ENCODE data around the gene CIAO3. TPM values are rescaled to one million over a fixed set of nuclear protein-coding genes. Genes with fewer than 3 reads are reported as not detected.

CIAO3 gene
- total RNA-seq, 2 experiments from 2014 or later, result 33.3 to 38.2 TPM

- Histone ChIP-seq H3K27me3 (ENCODE audit: control insufficient read depth in 1 of 2, insufficient read depth in 2 of 2, low read length in 2 of 2) (no peaks in the 10 kb centered on the region), H3K36me3 (ENCODE audit: insufficient read depth, low read length) (peaks cover 11% of the 10 kb centered on the region), H3K4me1 (ENCODE audit: insufficient read depth, low read length) (peaks cover 23% of the 10 kb centered on the region), H3K9me3 (ENCODE audit: control insufficient read depth in 1 of 2, insufficient read depth in 1 of 2, low read length in 2 of 2) (no peaks in the 10 kb centered on the region), H3K27ac (ENCODE audit: low read depth in 1 of 2, low read length in 2 of 2) (no peak overlapping the region), H3K4me3 (ENCODE audit: low read length) (peak overlapping the region; percentile 41)
- no peaks in the 10 kb centered on the region for H3K27me3 Mint-ChIP-seq
- no peak overlapping the region for H3K27ac Mint-ChIP-seq
- ChIA-PET CTCF (interaction anchor here (0.9 to 1.9 kb wide), 2 partner anchors 12 to 17 kb away, joined by 3 to 5 read pairs; partner anchors contain the start of gene CIAO3), POLR2A (interaction anchor here (0.9 to 5.0 kb wide), 4 partner anchors 10 to 33 kb away, joined by 5 to 30 read pairs (median 14); partner anchors contain the start of genes CIAO3 and METRN)
- no peaks in the 10 kb centered on the region for H3K4me1 Mint-ChIP-seq (ENCODE audit: low read depth)
- peak overlapping the region; percentile 60 for H3K4me3 Mint-ChIP-seq
- peak in 1 of 14 experiments; percentile 33 for DNase-seq
- no peaks in the 10 kb centered on the region for H3K9me3 Mint-ChIP-seq
- intact Hi-C loops (cut with DNase I, micrococcal nuclease), result loop anchor here in 1 of 2 experiments (2.0 kb wide), 1 partner anchor 14 kb away; the partner anchor contains the start of gene METRN
- ATAC-seq (ENCODE audit: poor library complexity), result no peak
- no peak for TF ChIP-seq CTCF (IDR thresholded peaks at IDR 0.05)
- peaks cover 6% of the 10 kb centered on the region for H3K36me3 Mint-ChIP-seq (ENCODE audit: low read depth)
These were observed 11.7 kb downstream of the CIAO3 start for GRCh38 chr16:728890-729744.

GRCh38 chr16:728131-728889 is 12.5 kb downstream of the CIAO3 start:
- H3K4me3 Mint-ChIP-seq, result peak overlapping the region; percentile 38
- CTCF ChIA-PET, result interaction anchor here (0.9 kb wide), 1 partner anchor 13 kb away, joined by 3 read pairs; the partner anchor contains the start of gene CIAO3
- intact Hi-C loops (cut with DNase I, micrococcal nuclease), result loop anchor here in 1 of 2 experiments (2.0 kb wide), 1 partner anchor 14 kb away; the partner anchor contains the start of gene METRN

More at GRCh38 chr16:728131-728889, 12.5 kb downstream of the CIAO3 start:
- no peaks in the 10 kb centered on the region for H3K27me3 Mint-ChIP-seq
- no peaks in the 10 kb centered on the region for H3K9me3 ChIP-seq (ENCODE audit: control insufficient read depth in 1 of 2, insufficient read depth in 1 of 2, low read length in 2 of 2)
- ATAC-seq (ENCODE audit: poor library complexity), result peak; percentile 74
- no peaks in the 10 kb centered on the region for H3K9me3 Mint-ChIP-seq
- H3K4me1 Mint-ChIP-seq (ENCODE audit: low read depth), result no peaks in the 10 kb centered on the region
- peaks cover 26% of the 10 kb centered on the region for H3K4me1 ChIP-seq (ENCODE audit: insufficient read depth, low read length)
- POLR2A ChIA-PET, result interaction anchor here (0.6 to 5.0 kb wide), 10 partner anchors 8 to 200 kb away, joined by 3 to 30 read pairs (median 4); partner anchors contain the start of genes CAPN15, CHTF18, CIAO3 and METRN
- H3K27me3 ChIP-seq (ENCODE audit: control insufficient read depth in 1 of 2, insufficient read depth in 2 of 2, low read length in 2 of 2), result no peaks in the 10 kb centered on the region
- TF ChIP-seq CTCF (IDR thresholded peaks at IDR 0.05), result no peak
- peak in 12 of 14 experiments; percentile 42 to 92 (median 56) for DNase-seq
- H3K4me3 ChIP-seq (ENCODE audit: low read length), result peak overlapping the region; percentile 41
- H3K36me3 Mint-ChIP-seq (ENCODE audit: low read depth), result peaks cover 6% of the 10 kb centered on the region
- H3K27ac ChIP-seq (ENCODE audit: low read depth in 1 of 2, low read length in 2 of 2), result no peak overlapping the region
- H3K27ac Mint-ChIP-seq, result no peak overlapping the region
- peaks cover 4% of the 10 kb centered on the region for H3K36me3 ChIP-seq (ENCODE audit: insufficient read depth, low read length)
